Testis (tissue), 3 donors: ENCODE measurements around the gene ALK. TPM values are rescaled to one million over a fixed set of nuclear protein-coding genes. Genes with fewer than 3 reads are reported as not detected.

Experiments used
- DNase-seq: peaks from one replicate; pipeline ENCODE4 v3.0.0-alpha.2; 2019
- H3K27ac ChIP-seq, 2 donors: fragments of 200-600 bp; sonication (generic); one replicate each; pipeline ENCODE4 v1.5.1; 2019
- H3K27me3 ChIP-seq: fragments of 200-600 bp; sonication (generic); one replicate; pipeline ENCODE4 v1.5.1; 2019
- H3K36me3 ChIP-seq: fragments of 200-600 bp; sonication (generic); one replicate; pipeline ENCODE4 v1.5.1; 2017; ENCODE audit warnings: low read depth; ENCODE audit errors: missing control alignments
- H3K4me1 ChIP-seq: fragments of 200-600 bp; sonication (generic); one replicate; pipeline ENCODE4 v1.5.1; 2019
- H3K4me3 ChIP-seq, 2 donors: fragments of 200-600 bp; sonication (generic); one replicate each; pipeline ENCODE4 v1.5.1; 2017 to 2019
- H3K9me3 ChIP-seq: fragments of 200-600 bp; sonication (generic); one replicate; pipeline ENCODE4 v1.5.1; 2017
- POLR2A ChIP-seq: fragments of 450-650 bp; IDR thresholded peaks from one replicate; pipeline ENCODE4 v1.6.1; 2017; ENCODE audit warnings: antibody characterized with exemption, mild to moderate bottlenecking, moderate library complexity
- WGBS, 2 donors: methylation state at CpG; one replicate each; pipeline ENCODE4 v1.1.5; 2018; 5-methylcytosine and 5-hydroxymethylcytosine counted together
- intact Hi-C: fragments of 100-400 bp; cut with DNase I; formaldehyde crosslinking; loops from one replicate; pipeline ENCODE4 v1.15.1; 2023; ENCODE audit warnings: low total_unique reads
- polyA plus RNA-seq: library from polyadenylated mRNA; stranded (reverse); fragments of 350-450 nt; fragmentation: Illumina TruSeq; extraction: RNeasy Lipid Tissue Mini Kit (QIAGEN cat#74804); gene quantifications from one replicate; pipeline ENCODE4 v1.2.3, GENCODE V29; 2014; ENCODE audit warnings: low read depth, low replicate concordance; ENCODE audit not compliant: insufficient read depth
- total RNA-seq, 2 donors: library from RNA; depleted of rRNA; stranded (reverse); fragments of >200 nt; gene quantifications; one replicate each; pipeline ENCODE4 v1.2.3, GENCODE V29; 2016
- TF ChIP-seq, protein P1 (sequence below), 3 experiments: fragments of 450-650 bp in 2 of 3; fragments of 200-600 bp in 1 of 3; sonication (generic) in 1 of 3; IDR thresholded peaks; one replicate each; pipeline ENCODE4 v1.5.1; 2016 to 2019; ENCODE audit warnings: antibody characterized with exemption in 3 of 3, mild to moderate bottlenecking in 2 of 3, moderate library complexity in 1 of 3

Gene ALK
- total and polyA plus RNA-seq, 3 donors from 2014 or later = 2.1 to 3.8 (median 3.8) TPM

DNA sequence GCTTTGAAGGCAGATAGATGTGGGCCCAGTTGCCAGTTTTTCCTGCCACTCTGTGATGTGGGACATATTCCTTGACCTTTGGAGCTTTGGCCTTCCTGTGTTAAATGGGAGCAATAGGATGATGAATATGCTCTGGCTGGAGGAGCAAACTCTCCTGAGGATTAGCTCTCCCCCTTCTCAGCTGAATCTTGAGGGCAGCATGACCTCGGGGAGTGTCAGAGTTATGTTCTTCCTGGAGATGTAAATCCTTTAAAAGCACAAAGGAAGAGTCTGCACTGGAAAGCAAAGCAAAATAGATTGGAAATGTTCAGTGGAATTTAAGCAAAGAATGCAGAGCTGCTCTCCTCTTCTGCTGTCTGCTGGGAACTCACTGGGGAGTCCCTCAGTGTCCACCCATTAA lies 160.1 kb downstream of the ALK start:
- no peak for DNase-seq
- Histone ChIP-seq H3K27me3 (no peaks in the 10 kb centered on the region), H3K36me3 (no peaks in the 10 kb centered on the region), H3K4me3 (no peak overlapping the region), H3K9me3 (no peaks in the 10 kb centered on the region), H3K27ac (no peak overlapping the region), H3K4me1 (no peaks in the 10 kb centered on the region)
- 37 to 38% methylated on average over 1 of the region's 1 CpG for WGBS, 2 donors
- TF ChIP-seq, protein P1, sequence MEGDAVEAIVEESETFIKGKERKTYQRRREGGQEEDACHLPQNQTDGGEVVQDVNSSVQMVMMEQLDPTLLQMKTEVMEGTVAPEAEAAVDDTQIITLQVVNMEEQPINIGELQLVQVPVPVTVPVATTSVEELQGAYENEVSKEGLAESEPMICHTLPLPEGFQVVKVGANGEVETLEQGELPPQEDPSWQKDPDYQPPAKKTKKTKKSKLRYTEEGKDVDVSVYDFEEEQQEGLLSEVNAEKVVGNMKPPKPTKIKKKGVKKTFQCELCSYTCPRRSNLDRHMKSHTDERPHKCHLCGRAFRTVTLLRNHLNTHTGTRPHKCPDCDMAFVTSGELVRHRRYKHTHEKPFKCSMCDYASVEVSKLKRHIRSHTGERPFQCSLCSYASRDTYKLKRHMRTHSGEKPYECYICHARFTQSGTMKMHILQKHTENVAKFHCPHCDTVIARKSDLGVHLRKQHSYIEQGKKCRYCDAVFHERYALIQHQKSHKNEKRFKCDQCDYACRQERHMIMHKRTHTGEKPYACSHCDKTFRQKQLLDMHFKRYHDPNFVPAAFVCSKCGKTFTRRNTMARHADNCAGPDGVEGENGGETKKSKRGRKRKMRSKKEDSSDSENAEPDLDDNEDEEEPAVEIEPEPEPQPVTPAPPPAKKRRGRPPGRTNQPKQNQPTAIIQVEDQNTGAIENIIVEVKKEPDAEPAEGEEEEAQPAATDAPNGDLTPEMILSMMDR (IDR thresholded peaks at IDR 0.05) = no peak
- no peak for TF ChIP-seq POLR2A
- intact Hi-C loops = no loop called here

DNA sequence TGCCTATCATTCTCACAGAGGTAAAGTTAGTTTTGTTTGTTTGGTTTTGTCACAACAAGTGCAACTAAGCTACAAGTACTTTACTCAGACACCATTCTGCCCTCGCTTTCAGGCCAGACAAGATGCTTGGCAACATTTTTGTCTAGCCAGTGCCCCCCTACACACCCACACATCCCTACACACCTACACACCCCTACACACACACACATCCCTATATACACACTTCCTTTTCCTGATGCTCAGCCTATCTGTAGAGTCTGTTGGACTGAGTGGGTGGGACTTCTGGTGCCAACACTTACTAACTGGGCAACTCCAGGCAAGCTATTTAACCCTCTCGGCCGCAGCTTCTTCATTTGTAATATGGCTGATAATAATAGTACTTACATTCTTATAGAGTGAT lies 161.4 kb downstream of the ALK start:
- WGBS, 2 donors = 86 to 90% methylated on average over 3 of the region's 3 CpGs
- H3K27ac ChIP-seq = no peak overlapping the region
- no peaks in the 10 kb centered on the region for H3K27me3 ChIP-seq
- H3K9me3 ChIP-seq = no peaks in the 10 kb centered on the region
- no peaks in the 10 kb centered on the region for H3K36me3 ChIP-seq
- no peaks in the 10 kb centered on the region for H3K4me1 ChIP-seq
- TF ChIP-seq POLR2A = no peak
- TF ChIP-seq, protein P1 (IDR thresholded peaks at IDR 0.05) = no peak
- intact Hi-C loops = no loop called here
- H3K4me3 ChIP-seq = no peak overlapping the region
- DNase-seq = no peak

DNA sequence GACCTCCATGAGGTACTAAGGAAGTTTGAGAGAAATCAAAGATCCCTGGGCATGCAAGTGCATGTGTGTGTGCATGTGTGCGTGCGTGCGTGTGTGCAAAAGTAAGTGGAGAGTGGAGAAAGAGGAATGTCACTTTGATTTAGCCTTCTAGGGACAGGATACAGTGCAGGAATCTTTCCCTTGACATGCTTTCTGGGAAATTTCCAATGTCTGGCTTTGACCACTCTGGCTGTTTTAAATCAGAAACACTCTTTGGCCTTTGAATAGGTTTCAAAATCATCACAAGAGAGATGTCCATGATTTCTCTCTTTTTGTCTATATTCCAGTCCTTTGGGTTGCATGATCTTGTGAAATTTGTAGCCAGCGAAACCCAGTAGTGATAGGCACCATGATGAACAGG lies 162.0 kb downstream of the ALK start:
- no peak for TF ChIP-seq POLR2A
- TF ChIP-seq, protein P1 (IDR thresholded peaks at IDR 0.05) = no peak
- intact Hi-C loops = no loop called here
- no peak overlapping the region for H3K27ac ChIP-seq
- H3K36me3 ChIP-seq = no peaks in the 10 kb centered on the region
- no peak for DNase-seq
- no peaks in the 10 kb centered on the region for H3K9me3 ChIP-seq
- H3K4me1 ChIP-seq = no peaks in the 10 kb centered on the region
- H3K4me3 ChIP-seq = no peak overlapping the region
- H3K27me3 ChIP-seq = no peaks in the 10 kb centered on the region
- WGBS, 2 donors = 73 to 80% methylated on average over 4 of the region's 4 CpGs

DNA sequence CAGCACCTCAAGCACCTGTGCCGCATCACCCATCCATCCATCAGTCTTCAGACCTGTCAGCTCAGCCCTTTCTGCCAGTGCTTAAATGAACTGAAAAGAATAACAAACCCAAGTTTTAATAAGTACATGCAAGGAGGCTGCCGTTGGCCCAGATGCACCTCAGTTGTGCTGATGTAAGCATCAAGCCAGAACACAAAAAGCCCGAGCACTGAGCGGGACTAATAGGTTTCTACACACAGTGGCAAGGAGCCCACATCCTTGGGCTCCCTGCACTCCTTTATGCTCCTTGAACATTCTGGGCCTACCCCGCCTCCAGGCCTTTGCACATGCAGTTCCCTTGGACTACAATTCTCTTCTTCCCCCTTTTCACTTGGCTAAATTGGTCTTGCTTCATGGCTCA lies 165.6 kb downstream of the ALK start:
- WGBS, 2 donors = 67 to 79% methylated on average over 5 of the region's 5 CpGs
- TF ChIP-seq POLR2A = no peak
- TF ChIP-seq, protein P1 (IDR thresholded peaks at IDR 0.05) = no peak
- intact Hi-C loops = no loop called here
- Histone ChIP-seq H3K9me3 (no peaks in the 10 kb centered on the region), H3K4me1 (no peaks in the 10 kb centered on the region), H3K27ac (no peak overlapping the region), H3K36me3 (no peaks in the 10 kb centered on the region), H3K4me3 (no peak overlapping the region), H3K27me3 (no peaks in the 10 kb centered on the region)
- peak; percentile 51 for DNase-seq

DNA sequence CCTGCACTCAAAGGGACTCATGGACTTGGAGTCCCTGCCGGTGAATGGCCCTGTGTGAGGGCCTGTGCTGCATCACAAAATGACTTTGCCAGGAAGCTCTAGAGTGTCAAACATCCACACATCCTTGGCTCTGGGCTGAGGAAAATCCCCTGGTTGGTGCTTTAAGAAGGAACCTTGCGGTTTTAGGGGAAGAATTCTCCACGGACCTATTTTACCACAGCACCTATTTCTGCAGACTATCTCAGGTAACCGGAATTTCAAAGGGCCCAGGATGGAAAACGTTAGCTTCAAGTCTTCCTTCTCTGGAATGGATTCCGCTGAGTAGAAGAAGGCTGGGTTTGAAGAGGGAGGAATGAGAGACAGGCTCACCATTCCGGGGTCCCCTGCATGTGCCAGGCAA lies 166.2 kb downstream of the ALK start:
- DNase-seq = no peak
- H3K36me3 ChIP-seq = no peaks in the 10 kb centered on the region
- no peaks in the 10 kb centered on the region for H3K4me1 ChIP-seq
- WGBS, 2 donors = 83 to 87% methylated on average over 7 of the region's 7 CpGs
- TF ChIP-seq, protein P1 (IDR thresholded peaks at IDR 0.05) = no peak
- no peak for TF ChIP-seq POLR2A
- no peak overlapping the region for H3K27ac ChIP-seq
- intact Hi-C loops = no loop called here
- no peak overlapping the region for H3K4me3 ChIP-seq
- no peaks in the 10 kb centered on the region for H3K9me3 ChIP-seq
- H3K27me3 ChIP-seq = no peaks in the 10 kb centered on the region
